ENCODE measurements around the gene SERPINA12. TPM values are rescaled to one million over a fixed set of nuclear protein-coding genes. Genes with fewer than 3 reads are reported as not detected.

The SERPINA12 gene
- total RNA-seq, 4 donors from 2014 or later, result 345 to 790 (median 421) TPM

GRCh38 chr14:94455928-94456327 is 53.3 kb downstream of the SERPINA12 start:
- TF ChIP-seq, protein P1, sequence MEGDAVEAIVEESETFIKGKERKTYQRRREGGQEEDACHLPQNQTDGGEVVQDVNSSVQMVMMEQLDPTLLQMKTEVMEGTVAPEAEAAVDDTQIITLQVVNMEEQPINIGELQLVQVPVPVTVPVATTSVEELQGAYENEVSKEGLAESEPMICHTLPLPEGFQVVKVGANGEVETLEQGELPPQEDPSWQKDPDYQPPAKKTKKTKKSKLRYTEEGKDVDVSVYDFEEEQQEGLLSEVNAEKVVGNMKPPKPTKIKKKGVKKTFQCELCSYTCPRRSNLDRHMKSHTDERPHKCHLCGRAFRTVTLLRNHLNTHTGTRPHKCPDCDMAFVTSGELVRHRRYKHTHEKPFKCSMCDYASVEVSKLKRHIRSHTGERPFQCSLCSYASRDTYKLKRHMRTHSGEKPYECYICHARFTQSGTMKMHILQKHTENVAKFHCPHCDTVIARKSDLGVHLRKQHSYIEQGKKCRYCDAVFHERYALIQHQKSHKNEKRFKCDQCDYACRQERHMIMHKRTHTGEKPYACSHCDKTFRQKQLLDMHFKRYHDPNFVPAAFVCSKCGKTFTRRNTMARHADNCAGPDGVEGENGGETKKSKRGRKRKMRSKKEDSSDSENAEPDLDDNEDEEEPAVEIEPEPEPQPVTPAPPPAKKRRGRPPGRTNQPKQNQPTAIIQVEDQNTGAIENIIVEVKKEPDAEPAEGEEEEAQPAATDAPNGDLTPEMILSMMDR (IDR thresholded peaks at IDR 0.05), result no peak
- no peak for TF ChIP-seq POLR2A (IDR thresholded peaks at IDR 0.05)
- 25 to 35% methylated on average over 1 of the region's 1 CpG for WGBS, 2 donors
- intact Hi-C loops (cut with DNase I; ENCODE audit: low total_unique reads), result no loop called here
- no peak for DNase-seq (ENCODE audit: low spot score in 2 of 2)
- H3K4me3 ChIP-seq (ENCODE audit: low read depth, poor library complexity, severe bottlenecking), result no peak overlapping the region

DNA sequence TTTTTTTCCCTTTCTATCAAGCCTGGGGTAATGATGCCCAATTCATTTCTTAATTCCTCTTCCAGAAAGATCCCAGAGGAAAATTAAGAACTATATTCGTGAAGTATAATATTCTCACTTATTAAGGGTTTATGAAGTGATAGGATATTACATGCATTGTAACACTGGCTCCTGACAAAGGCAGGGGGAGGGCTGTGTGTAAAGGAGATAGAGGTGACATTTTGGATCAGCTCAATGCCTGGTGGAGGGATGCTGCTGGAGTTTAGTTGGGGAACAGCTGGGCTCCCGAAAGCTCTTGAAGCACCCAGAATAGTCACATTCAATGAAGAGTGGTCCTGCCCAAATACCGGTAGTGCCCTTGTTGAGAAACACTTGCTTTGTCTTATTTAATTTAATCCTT is 57.4 kb downstream of the SERPINA12 start:
- intact Hi-C loops (cut with DNase I; ENCODE audit: low total_unique reads), result no loop called here

DNA sequence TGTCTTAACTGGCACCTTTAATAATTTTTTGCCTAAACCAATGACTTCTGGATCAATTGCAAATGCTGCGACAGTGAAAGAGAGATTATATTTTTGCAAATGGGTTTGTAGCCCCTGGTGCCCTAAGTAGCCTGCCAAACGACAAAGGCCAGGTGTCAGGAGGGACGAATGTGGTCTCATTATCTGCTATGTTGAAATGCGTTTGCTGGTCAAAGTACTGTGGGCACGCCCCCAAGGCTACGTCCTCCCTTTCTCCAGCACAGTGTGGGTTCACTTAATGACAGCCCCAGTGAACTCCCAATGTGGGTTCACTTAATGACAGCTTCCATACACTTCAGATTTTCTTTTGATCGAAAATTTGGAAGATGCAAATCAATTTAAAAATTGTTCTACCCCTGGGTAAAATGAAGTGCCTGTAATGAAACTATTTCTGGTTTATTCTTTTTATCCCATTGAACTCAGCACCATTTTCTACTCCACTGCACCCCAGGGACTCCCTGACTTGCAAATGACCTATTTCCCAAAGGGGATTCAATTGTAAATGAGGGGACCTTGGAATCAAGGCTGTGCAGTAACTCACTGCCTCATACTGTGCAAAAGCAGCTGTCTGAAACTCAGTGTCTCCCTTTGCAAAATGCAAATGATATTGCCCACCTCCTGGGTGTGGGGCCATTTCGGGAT is 58.0 kb downstream of the SERPINA12 start:
- 46 to 49% methylated on average over 8 of the region's 8 CpGs for whole genome bisulfite sequencing, 2 donors
- DNase-seq (ENCODE audit: low spot score in 2 of 2), result peak in 1 of 2 donors; percentile 46
- H3K4me3 ChIP-seq (ENCODE audit: low read depth, poor library complexity, severe bottlenecking), result no peak overlapping the region
- intact Hi-C loops (cut with DNase I; ENCODE audit: low total_unique reads), result no loop called here
- TF ChIP-seq, protein P1 (IDR thresholded peaks at IDR 0.05), result no peak
- TF ChIP-seq POLR2A (IDR thresholded peaks at IDR 0.05), result no peak

More for the DNA sequence above, 57.4 kb downstream of the SERPINA12 start:
- TF ChIP-seq, protein P1 (IDR thresholded peaks at IDR 0.05), result no peak
- no peak for DNase-seq (ENCODE audit: low spot score in 2 of 2)
- no peak overlapping the region for H3K4me3 ChIP-seq (ENCODE audit: low read depth, poor library complexity, severe bottlenecking)
- 57 to 67% methylated on average over 3 of the region's 3 CpGs for WGBS, 2 donors

- intact Hi-C loops (cut with DNase I; ENCODE audit: low total_unique reads), result no loop called here
- TF ChIP-seq, protein P1 (IDR thresholded peaks at IDR 0.05), result no peak
- TF ChIP-seq POLR2A (IDR thresholded peaks at IDR 0.05), result no peak
- H3K4me3 ChIP-seq (ENCODE audit: low read depth, poor library complexity, severe bottlenecking), result no peak overlapping the region
- no peak for DNase-seq (ENCODE audit: low spot score in 2 of 2)
- 75 to 82% methylated on average over 3 of the region's 3 CpGs for WGBS, 2 donors
These were observed 58.6 kb downstream of the SERPINA12 start for GRCh38 chr14:94450722-94451090.

- H3K4me3 ChIP-seq (ENCODE audit: low read depth, poor library complexity, severe bottlenecking), result no peak overlapping the region
- intact Hi-C loops (cut with DNase I; ENCODE audit: low total_unique reads), result loop anchor here (10.0 kb wide), 1 partner anchor 95 kb away; no protein-coding TSS in a partner anchor
- WGBS, 2 donors, result 71 to 75% methylated on average over 6 of the region's 6 CpGs
- TF ChIP-seq, protein P1 (IDR thresholded peaks at IDR 0.05), result no peak
- TF ChIP-seq POLR2A (IDR thresholded peaks at IDR 0.05), result no peak
- peak in 1 of 2 donors; percentile 53 for DNase-seq (ENCODE audit: low spot score in 2 of 2)
These were observed 59.3 kb downstream of the SERPINA12 start for GRCh38 chr14:94449930-94450329.
